Activated CD4-positive, alpha-beta T cell treated with anti-CD3 and anti-CD28 coated beads, Interleukin-2, amount 10 ng/mL, durations not matched to agents 24 days and 14 days (primary cell): ENCODE data around the gene CCNG1. TPM values are rescaled to one million over a fixed set of nuclear protein-coding genes. Genes with fewer than 3 reads are reported as not detected.
"Not testable (repeated sequence)": the region's sequence is repeated elsewhere in the genome, so short reads cannot be mapped to it uniquely, and the experiment has no call there.

Source experiments
- DNase-seq: peaks from one replicate; pipeline ENCODE4 v3.0.0; 2022
- H3K27ac Mint-ChIP-seq: one replicate; pipeline ENCODE4 v1.8.0; 2022; ENCODE audit warnings: mild to moderate bottlenecking, mixed read lengths
- H3K27me3 Mint-ChIP-seq: one replicate; pipeline ENCODE4 v1.8.0; 2022; ENCODE audit warnings: mixed read lengths
- H3K36me3 Mint-ChIP-seq: one replicate; pipeline ENCODE4 v1.8.0; 2022; ENCODE audit warnings: low read depth, mild to moderate bottlenecking, mixed read lengths
- H3K4me1 Mint-ChIP-seq: one replicate; pipeline ENCODE4 v1.8.0; 2021; ENCODE audit warnings: mixed read lengths
- H3K4me3 Mint-ChIP-seq: one replicate; pipeline ENCODE4 v1.8.0; 2022; ENCODE audit warnings: mild to moderate bottlenecking, moderate library complexity, mixed read lengths
- H3K9me3 Mint-ChIP-seq: one replicate; pipeline ENCODE4 v1.8.0; 2021; ENCODE audit warnings: mixed read lengths
- intact Hi-C: fragments of 100-400 bp; cut with micrococcal nuclease; formaldehyde crosslinking; loops from one replicate; pipeline ENCODE4 v1.15.1; 2023
- total RNA-seq: library from RNA; stranded (reverse); gene quantifications from 2 replicates; pipeline ENCODE4 v1.2.3, GENCODE V29; 2022

The CCNG1 gene
- total RNA-seq, 1 donor from 2014 or later = 75.1 TPM

DNA sequence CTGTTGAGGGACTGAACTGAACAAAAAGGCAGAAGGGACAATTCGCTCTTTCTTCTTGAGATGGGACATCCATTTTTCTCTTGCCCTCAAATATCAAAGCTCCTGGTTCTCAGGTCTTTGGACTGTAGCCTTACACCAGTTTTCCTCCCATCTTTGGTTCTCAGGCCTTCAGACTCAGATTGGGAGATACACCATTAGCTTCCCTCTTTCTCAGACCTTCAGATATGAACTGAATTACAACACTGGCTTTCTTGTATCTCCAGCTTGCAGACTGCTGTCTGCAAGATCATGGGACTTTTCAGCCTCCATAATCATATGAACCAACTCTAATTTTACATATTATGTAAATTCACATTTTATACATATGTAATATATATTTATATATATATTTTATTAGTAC is 12.6 kb upstream of the CCNG1 start:
- Mint-ChIP-seq H3K4me1 (peaks cover 5% of the 10 kb centered on the region), H3K27ac (no peak overlapping the region), H3K36me3 (no peaks in the 10 kb centered on the region), H3K4me3 (no peak overlapping the region), H3K9me3 (no peaks in the 10 kb centered on the region), H3K27me3 (peaks cover 9% of the 10 kb centered on the region)
- intact Hi-C loops = no loop called here
- DNase-seq = no peak

DNA sequence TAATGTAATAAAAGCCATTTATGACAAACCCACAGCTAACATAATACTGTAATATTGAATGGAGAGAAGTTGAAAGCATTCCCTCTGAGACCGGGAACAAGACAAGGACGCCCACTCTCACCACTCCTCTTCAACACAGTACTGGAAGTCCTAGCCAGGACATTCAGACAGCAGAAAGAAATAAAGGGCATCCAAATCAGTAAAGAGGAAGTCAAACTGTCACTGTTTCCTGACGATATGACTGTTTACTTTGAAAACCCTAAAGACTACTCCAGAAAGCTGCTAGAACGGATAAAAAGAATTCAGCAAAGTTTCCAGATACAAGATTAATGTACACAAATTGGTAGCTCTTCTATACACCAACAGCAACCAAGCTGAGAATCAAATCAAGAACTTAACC is 11.3 kb upstream of the CCNG1 start:
- H3K36me3 Mint-ChIP-seq, H3K9me3 Mint-ChIP-seq, intact Hi-C loops, H3K27ac Mint-ChIP-seq, H3K4me3 Mint-ChIP-seq, DNase-seq, H3K4me1 Mint-ChIP-seq: not testable (repeated sequence)
- H3K27me3 Mint-ChIP-seq = peaks cover 11% of the 10 kb centered on the region

GRCh38 chr5:163432544-163432943 is 4.9 kb upstream of the CCNG1 start:
- H3K27ac Mint-ChIP-seq = no peak overlapping the region
- H3K9me3 Mint-ChIP-seq = no peaks in the 10 kb centered on the region
- H3K27me3 Mint-ChIP-seq = peaks cover 22% of the 10 kb centered on the region
- no peak for DNase-seq
- no peaks in the 10 kb centered on the region for H3K36me3 Mint-ChIP-seq
- peaks cover 18% of the 10 kb centered on the region for H3K4me1 Mint-ChIP-seq
- intact Hi-C loops = no loop called here
- no peak overlapping the region for H3K4me3 Mint-ChIP-seq

DNA sequence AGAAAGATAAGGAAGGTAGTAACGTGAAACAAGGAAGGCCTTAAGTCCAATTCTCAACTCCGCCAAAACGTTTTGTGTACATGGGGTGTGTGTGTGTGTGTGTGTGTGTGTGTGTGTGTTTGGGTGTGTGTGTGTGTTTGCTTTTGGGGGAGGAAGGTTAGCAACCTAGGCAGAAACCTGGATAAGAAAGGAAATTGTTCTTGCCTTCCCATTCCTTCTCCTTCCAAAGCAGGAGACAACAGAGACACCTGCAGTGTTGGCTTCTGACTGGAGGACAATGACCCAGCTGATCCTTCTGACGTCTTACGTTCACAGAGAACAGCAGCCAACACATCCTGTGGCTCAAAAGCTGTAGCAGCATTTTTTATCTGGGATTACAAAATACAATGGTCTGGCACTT is 4.1 kb upstream of the CCNG1 start:
- Mint-ChIP-seq H3K36me3 (peaks cover 3% of the 10 kb centered on the region), H3K4me1 (peaks cover 21% of the 10 kb centered on the region), H3K9me3 (no peaks in the 10 kb centered on the region), H3K27ac (no peak overlapping the region), H3K27me3 (peaks cover 21% of the 10 kb centered on the region), H3K4me3 (no peak overlapping the region)
- DNase-seq = no peak
- intact Hi-C loops = no loop called here

DNA sequence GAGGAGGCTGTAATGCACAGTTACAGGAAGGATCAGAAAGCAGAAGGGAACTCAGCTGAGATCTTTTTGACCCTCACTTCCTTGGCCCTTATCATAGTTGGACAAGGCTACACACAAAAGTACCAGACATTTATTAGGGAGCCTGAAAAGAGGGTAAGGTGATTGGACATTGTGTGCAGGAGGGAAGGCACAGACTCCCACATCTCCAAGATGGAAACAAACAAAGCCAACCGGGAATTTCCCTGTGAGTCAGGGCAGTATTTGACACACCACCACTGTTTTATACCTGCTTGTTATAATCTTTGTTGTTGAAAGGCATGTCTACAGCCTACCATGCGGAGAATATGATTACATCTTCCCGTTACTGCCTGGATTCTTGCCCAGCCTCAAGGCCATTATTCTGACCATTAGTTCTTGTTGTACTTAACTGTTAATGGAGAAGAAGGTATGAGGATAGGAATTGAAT is 3.0 kb upstream of the CCNG1 start:
- peaks cover 20% of the 10 kb centered on the region for H3K27me3 Mint-ChIP-seq
- no peak for DNase-seq

GRCh38 chr5:163436515-163436914 is 880 bp upstream of the CCNG1 start:
- Mint-ChIP-seq H3K4me1 (peaks cover 47% of the 10 kb centered on the region), H3K9me3 (no peaks in the 10 kb centered on the region), H3K27me3 (peaks cover 19% of the 10 kb centered on the region), H3K27ac (peak overlapping the region; percentile 92), H3K36me3 (peaks cover 24% of the 10 kb centered on the region), H3K4me3 (peak overlapping the region; percentile 93)
- DNase-seq = no peak
- intact Hi-C loops = no loop called here

More for the DNA sequence above, 3.0 kb upstream of the CCNG1 start:
- Mint-ChIP-seq H3K36me3 (peaks cover 9% of the 10 kb centered on the region), H3K9me3 (no peaks in the 10 kb centered on the region), H3K4me3 (no peak overlapping the region), H3K4me1 (peaks cover 31% of the 10 kb centered on the region), H3K27ac (no peak overlapping the region)
- intact Hi-C loops = no loop called here

DNA sequence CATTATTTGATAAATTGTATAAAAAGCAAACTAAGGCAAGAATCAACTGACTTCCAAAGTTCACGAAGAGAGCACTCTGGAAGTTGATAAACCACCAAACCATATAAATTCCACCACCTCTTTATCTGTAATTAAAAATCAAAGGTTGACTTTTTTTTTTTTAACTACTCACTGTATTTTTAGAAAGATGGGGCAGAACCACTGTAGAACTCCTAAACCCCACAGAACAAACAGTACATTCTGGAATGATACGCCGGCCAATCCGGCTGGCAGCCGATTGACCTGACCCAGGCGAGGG is 435 bp upstream of the CCNG1 start:
- H3K9me3 Mint-ChIP-seq = no peaks in the 10 kb centered on the region
- peaks cover 25% of the 10 kb centered on the region for H3K36me3 Mint-ChIP-seq
- DNase-seq = no peak
- peaks cover 47% of the 10 kb centered on the region for H3K4me1 Mint-ChIP-seq
- H3K4me3 Mint-ChIP-seq = peak overlapping the region; percentile 93
- H3K27me3 Mint-ChIP-seq = peaks cover 14% of the 10 kb centered on the region
- intact Hi-C loops = loop anchor here (1.0 kb wide), 2 partner anchors 23 to 68 kb away; partner anchors contain the start of genes HMMR, MAT2B and NUDCD2
- H3K27ac Mint-ChIP-seq = peak overlapping the region; percentile 92

GRCh38 chr5:163439092-163439425 is 1.7 kb downstream of the CCNG1 start:
- Mint-ChIP-seq H3K9me3 (no peaks in the 10 kb centered on the region), H3K27me3 (peaks cover 4% of the 10 kb centered on the region), H3K36me3 (peaks cover 37% of the 10 kb centered on the region), H3K4me1 (peaks cover 47% of the 10 kb centered on the region), H3K4me3 (peak overlapping the region; percentile 93), H3K27ac (peak overlapping the region; percentile 58)
- no peak for DNase-seq
- intact Hi-C loops = no loop called here

GRCh38 chr5:163440954-163441353 is 3.6 kb downstream of the CCNG1 start:
- Mint-ChIP-seq H3K4me1 (peaks cover 42% of the 10 kb centered on the region), H3K27me3 (no peaks in the 10 kb centered on the region), H3K36me3 (peaks cover 42% of the 10 kb centered on the region), H3K9me3 (no peaks in the 10 kb centered on the region), H3K4me3 (peak overlapping the region; percentile 23), H3K27ac (no peak overlapping the region)
- intact Hi-C loops = no loop called here
- DNase-seq = no peak

GRCh38 chr5:163444526-163444925 is 7.1 kb downstream of the CCNG1 start:
- no peak for DNase-seq
- H3K4me3 Mint-ChIP-seq = no peak overlapping the region
- peaks cover 21% of the 10 kb centered on the region for H3K4me1 Mint-ChIP-seq
- H3K27ac Mint-ChIP-seq = no peak overlapping the region
- H3K36me3 Mint-ChIP-seq = peaks cover 63% of the 10 kb centered on the region
- no peaks in the 10 kb centered on the region for H3K27me3 Mint-ChIP-seq
- intact Hi-C loops = no loop called here
- H3K9me3 Mint-ChIP-seq = no peaks in the 10 kb centered on the region

DNA sequence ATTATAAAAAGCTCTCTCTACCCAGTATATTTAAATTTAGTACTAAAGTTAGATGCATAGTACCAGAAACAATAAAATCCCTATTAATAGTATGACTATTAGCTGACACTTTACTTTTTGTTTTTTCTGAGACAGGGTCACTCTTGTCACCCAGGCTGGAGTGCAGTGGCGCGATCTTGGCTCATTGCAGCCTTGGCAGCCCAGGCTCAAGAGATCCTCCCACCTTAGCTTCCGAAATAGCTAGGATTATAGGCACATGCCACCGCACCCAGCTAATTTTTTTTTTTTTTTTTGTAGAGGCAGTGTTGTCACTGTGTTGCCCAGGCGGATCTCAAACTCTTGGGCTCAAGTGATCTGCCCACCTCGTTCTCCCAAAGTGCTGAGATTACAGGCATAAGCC is 8.0 kb downstream of the CCNG1 start:
- intact Hi-C loops = no loop called here
- H3K4me3 Mint-ChIP-seq = no peak overlapping the region
- no peaks in the 10 kb centered on the region for H3K9me3 Mint-ChIP-seq
- H3K4me1 Mint-ChIP-seq = peaks cover 17% of the 10 kb centered on the region
- H3K27me3 Mint-ChIP-seq = no peaks in the 10 kb centered on the region
- H3K36me3 Mint-ChIP-seq = peaks cover 62% of the 10 kb centered on the region
- no peak overlapping the region for H3K27ac Mint-ChIP-seq
- DNase-seq = no peak

DNA sequence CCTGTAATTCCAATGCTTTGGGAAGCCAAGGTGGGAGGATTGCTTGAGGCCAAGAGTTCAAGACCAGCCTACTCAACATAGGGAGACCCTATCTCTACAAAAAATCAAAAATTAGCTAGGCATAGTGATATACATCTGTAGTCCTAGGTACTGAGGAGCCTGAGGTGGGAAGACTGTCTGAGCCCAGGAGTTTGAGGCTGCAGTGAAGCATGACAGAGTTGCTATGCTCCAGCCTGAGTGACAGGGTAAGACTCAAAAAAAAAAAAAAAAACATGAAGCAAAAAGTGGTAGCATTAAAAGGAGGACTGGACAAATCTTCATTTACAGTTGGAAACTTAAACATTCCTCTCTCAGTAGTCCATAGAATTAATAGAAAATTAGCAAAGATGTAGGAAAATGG is 9.8 kb downstream of the CCNG1 start:
- Mint-ChIP-seq H3K36me3 (peaks cover 61% of the 10 kb centered on the region), H3K4me3 (no peak overlapping the region), H3K9me3 (no peaks in the 10 kb centered on the region), H3K27me3 (no peaks in the 10 kb centered on the region), H3K4me1 (peaks cover 9% of the 10 kb centered on the region), H3K27ac (no peak overlapping the region)
- DNase-seq = no peak
- intact Hi-C loops = no loop called here

DNA sequence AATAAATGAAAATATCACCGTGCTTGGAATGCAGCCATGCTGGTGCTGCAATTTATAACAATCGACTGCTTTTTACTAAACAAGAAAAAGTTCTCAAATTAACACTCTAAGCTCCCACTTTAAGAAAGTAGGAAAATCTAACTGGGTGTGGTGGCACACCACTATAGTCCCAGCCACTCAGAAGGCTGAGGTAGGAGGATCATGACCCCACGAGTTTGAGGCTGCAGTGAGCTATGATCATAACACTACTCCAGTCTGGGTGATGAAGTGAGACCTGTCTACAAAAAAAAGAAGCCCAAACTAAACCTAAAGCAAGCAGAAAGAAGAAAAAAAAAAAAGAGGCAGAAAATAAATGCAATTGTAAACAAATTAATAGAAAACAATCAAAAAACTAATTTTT is 10.5 kb downstream of the CCNG1 start:
- Mint-ChIP-seq H3K9me3 (no peaks in the 10 kb centered on the region), H3K27ac (peak overlapping the region; percentile 39), H3K4me3 (no peak overlapping the region), H3K27me3 (no peaks in the 10 kb centered on the region), H3K36me3 (peaks cover 59% of the 10 kb centered on the region), H3K4me1 (peaks cover 11% of the 10 kb centered on the region)
- intact Hi-C loops = no loop called here
- no peak for DNase-seq

DNA sequence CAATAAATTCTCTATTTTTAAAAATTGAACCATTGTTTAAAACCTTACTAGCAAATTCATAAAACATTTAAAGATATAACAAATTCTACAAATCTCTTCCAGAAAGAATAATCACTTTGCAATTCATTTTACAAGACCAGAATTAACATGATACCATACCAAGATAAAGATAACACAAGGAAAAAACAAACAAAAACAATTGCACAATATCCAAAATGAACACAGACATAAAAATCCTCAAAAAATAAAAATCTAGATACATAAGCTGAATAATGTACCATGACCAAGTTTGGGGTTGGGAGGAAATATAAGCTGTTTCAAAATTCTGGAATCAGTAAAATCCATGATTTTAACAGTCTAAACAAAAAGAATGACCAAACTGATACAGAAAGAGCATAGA is 11.1 kb downstream of the CCNG1 start:
- intact Hi-C loops = no loop called here
- peaks cover 61% of the 10 kb centered on the region for H3K36me3 Mint-ChIP-seq
- no peak overlapping the region for H3K4me3 Mint-ChIP-seq
- DNase-seq = no peak
- peaks cover 12% of the 10 kb centered on the region for H3K4me1 Mint-ChIP-seq
- no peaks in the 10 kb centered on the region for H3K27me3 Mint-ChIP-seq
- H3K9me3 Mint-ChIP-seq = no peaks in the 10 kb centered on the region
- H3K27ac Mint-ChIP-seq = no peak overlapping the region

DNA sequence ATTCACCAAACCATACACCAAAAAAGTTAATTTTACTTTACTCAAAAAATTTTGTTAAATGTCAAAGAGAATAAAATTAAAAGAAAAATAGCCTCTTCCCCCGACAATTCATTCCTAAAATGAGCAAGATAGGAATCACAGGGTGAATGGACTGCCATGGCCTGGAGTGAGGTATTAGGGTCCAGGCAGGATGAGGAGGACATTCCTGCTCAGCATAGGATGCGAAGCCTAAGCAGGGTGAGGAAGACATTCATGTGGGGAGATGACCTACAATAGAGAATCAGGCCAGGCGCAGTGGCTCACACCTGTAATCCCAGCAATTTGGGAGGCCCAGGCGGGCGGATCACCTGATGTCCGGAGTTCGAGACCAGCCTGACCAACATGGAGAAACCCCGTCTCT is 14.1 kb downstream of the CCNG1 start:
- Mint-ChIP-seq H3K4me1 (peaks cover 24% of the 10 kb centered on the region), H3K4me3 (no peak overlapping the region), H3K9me3 (no peaks in the 10 kb centered on the region), H3K27me3 (no peaks in the 10 kb centered on the region), H3K27ac (no peak overlapping the region), H3K36me3 (peaks cover 73% of the 10 kb centered on the region)
- no peak for DNase-seq
- intact Hi-C loops = no loop called here
